ENCODE results near the gene FOXK1.

Gene FOXK1

GRCh38 chr7:4766666-4767519, 84.8 kb downstream of the FOXK1 start:
- no peak for DNase-seq

GRCh38 chr7:4768597-4769569, 86.8 kb downstream of the FOXK1 start:
- no peak for DNase-seq

- no peak for DNase-seq
Observed at GRCh38 chr7:4769761-4770160, 87.7 kb downstream of the FOXK1 start.

- DNase-seq: no peak
Observed at GRCh38 chr7:4770886-4771285, 88.8 kb downstream of the FOXK1 start.

GRCh38 chr7:4771737-4772136, 89.6 kb downstream of the FOXK1 start:
- no peak for DNase-seq

GRCh38 chr7:4772306-4772705, 90.2 kb downstream of the FOXK1 start:
- no peak for DNase-seq

- DNase-seq: no peak
Observed at GRCh38 chr7:4774007-4774406, 91.9 kb downstream of the FOXK1 start.

- DNase-seq: peak; percentile 62
Observed at GRCh38 chr7:4774658-4775249, 92.7 kb downstream of the FOXK1 start.

- peak; percentile 94 for DNase-seq
Observed at GRCh38 chr7:4775250-4775847, 93.3 kb downstream of the FOXK1 start, which contains the start of gene AP5Z1. TSS of gene AP5Z1 (plus strand) at chr7:4775623. CDS start at chr7:4775716, 93 bp downstream.

- peak; percentile 21 for DNase-seq
Observed at GRCh38 chr7:4775848-4776623, 93.9 kb downstream of the FOXK1 start.

GRCh38 chr7:4779118-4779517, 97.0 kb downstream of the FOXK1 start:
- no peak for DNase-seq

- DNase-seq: no peak
Observed at GRCh38 chr7:4781366-4782069, 99.4 kb downstream of the FOXK1 start.

- DNase-seq: no peak
Observed at GRCh38 chr7:4782333-4783291, 100.5 kb downstream of the FOXK1 start.

- DNase-seq: no peak
Observed at GRCh38 chr7:4783292-4783652, 101.2 kb downstream of the FOXK1 start.

- DNase-seq: no peak
Observed at GRCh38 chr7:4783762-4784351, 101.8 kb downstream of the FOXK1 start.

GRCh38 chr7:4784799-4785198, 102.7 kb downstream of the FOXK1 start:
- no peak for DNase-seq

GRCh38 chr7:4785371-4785770, 103.3 kb downstream of the FOXK1 start:
- DNase-seq: no peak

- no peak for DNase-seq
Observed at GRCh38 chr7:4786015-4786414, 103.9 kb downstream of the FOXK1 start.

GRCh38 chr7:4787541-4787940, 105.4 kb downstream of the FOXK1 start:
- DNase-seq: no peak

All from fibroblast of upper back skin (primary cell).